ENCODE measurements around the gene VPS25.
"Not testable (repeated sequence)": the region's sequence is repeated elsewhere in the genome, so short reads cannot be mapped to it uniquely, and the experiment has no call there.

VPS25 gene

DNA sequence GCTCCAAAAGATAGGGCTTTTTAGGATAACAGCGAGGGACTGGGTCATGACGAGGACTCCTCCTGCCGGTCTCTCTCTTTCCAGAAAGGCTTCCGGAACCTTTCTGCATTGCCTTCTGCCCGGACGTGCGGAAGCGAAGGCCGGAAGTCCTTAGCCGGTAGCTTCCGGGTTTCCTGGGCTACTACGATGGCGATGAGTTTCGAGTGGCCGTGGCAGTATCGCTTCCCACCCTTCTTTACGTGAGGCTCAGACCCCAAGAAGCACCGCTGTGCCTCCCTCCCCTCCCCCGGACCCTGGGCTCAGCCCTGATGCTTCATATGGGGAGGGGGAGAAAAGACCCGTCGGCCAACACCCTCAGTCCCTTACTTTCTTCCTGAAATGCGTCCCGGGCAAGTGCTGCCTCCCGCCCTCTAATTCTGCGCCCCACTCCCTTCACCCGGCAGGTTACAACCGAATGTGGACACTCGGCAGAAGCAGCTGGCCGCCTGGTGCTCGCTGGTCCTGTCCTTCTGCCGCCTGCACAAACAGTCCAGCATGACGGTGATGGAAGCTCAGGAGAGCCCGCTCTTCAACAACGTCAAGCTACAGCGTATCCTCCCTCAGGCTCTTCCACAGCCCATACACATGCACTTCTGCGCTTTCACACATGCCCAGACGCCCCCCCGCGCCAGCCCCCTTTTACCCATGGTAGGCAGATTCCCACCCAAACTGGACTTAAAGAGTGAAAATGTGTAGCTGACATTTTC, at the start of gene VPS25:
Gene VPS25 (plus strand): TSS at position 160 of the 746 bp plus-strand sequence. CDS start 27 bp downstream, at position 187.
- peak; percentile 62 to 64 for DNase-seq (ENCODE audit: low read depth in 2 of 2)

DNA sequence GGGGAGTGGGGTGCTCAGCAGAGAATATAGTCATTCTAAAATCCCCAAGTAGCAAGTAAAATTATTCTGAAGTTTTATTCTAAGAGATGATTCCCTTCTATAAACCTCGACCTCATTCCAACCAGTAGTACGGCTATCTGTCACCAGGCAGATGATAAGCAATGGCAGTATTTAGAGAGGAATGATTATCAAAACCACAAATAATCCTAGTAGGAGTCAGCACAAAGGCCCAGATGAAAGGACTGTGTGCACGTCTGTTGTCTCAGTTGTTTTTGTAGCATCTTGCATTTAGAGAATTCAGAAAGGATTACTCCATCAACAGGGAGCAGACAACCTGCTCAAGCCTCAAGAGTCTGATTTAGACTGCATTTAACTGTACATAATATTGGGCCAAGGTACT, 49.6 kb upstream of the VPS25 start:
- DNase-seq (ENCODE audit: low read depth in 2 of 2): no peak

DNA sequence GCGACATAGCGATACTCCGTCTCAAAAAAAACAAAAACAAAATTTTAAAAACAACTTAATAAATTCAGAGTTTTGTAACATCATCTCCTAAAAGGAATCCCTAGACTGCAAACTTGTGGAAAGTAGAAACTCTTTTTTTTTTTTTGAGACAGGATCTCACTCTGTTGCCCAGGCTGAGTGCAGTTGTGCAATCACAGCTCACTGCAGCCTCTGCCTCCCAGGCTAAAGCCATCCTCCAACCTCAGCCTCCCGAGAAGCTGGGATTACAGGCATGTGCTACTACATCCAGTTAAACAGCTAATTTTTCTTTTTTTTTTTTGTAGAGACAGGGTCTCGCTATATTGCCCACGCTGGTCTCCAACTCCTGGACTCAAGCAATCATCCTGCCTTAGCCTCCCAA, 48.1 kb upstream of the VPS25 start:
- DNase-seq (ENCODE audit: low read depth in 2 of 2): no peak

DNA sequence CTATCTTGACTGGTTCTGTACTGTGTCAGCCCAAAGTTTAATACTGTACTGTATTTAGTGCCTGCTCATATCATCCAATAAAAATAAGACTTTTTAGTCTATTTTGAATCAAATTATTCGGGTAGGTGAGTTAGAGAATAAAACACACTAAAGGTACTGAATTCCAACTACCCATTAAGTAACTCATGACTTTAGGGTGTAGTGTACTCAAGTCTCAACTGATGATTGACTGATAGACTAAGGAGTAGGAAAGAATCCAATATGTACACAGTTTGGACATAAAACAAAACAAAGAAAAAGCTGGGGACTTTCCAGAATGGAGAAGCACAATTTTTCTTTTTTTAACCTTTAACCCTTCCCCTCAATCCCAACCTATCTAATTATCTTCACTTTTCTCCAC, 32.5 kb upstream of the VPS25 start:
- no peak for DNase-seq (ENCODE audit: low read depth in 2 of 2)

DNA sequence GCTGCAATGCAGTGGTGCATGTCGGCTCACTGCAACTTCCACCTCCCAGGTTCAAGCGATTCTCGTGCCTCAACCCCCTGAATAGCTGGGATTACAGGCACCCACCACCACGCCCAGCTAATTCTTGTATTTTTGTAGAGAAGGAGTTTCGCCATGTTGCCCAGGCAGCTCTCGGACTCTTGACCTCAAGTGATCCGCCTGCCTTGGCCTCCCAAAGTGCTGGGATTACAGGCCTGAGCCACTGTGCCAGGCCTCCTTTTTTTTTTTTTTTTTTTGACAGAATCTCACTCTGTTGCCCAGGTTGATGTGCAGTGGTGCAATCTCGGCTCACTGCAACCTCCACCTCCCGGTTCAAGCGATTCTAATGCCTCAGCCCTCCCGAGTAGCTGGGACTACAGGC, 30.3 kb upstream of the VPS25 start:
- not testable (repeated sequence) for DNase-seq (ENCODE audit: low read depth in 2 of 2)

DNA sequence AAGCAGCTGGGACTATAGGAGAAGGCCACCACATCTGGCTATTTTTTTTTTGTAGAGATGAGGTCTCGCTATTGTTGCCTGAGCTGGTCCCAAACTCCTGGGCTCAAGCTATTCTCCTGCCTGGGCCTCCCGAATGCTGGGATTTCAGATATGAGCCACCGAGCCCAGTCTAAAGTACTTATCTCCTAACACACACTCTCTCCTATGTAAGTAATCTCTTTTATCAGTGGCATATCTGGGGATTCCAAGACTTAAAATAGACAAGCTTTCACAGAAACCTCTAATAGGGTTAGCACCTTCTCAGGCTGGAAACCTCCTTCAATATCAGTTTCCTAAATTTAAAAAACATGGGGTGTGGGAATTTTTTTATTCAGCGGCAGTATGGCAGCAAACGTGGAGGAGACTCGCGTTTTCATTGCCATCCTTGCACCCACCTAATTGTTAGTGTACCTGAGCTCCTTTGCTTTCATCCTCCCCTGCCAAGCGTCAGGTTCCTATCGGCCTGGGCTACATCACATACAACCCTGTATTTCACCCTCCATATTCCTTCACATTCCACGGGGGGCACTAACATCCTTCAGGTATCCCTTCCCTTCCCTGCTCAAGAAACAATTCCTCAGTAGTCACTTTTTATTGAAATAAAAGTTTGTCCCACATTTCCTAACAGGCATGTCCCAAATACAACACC, 29.5 kb upstream of the VPS25 start:
- no peak for DNase-seq (ENCODE audit: low read depth in 2 of 2)

DNA sequence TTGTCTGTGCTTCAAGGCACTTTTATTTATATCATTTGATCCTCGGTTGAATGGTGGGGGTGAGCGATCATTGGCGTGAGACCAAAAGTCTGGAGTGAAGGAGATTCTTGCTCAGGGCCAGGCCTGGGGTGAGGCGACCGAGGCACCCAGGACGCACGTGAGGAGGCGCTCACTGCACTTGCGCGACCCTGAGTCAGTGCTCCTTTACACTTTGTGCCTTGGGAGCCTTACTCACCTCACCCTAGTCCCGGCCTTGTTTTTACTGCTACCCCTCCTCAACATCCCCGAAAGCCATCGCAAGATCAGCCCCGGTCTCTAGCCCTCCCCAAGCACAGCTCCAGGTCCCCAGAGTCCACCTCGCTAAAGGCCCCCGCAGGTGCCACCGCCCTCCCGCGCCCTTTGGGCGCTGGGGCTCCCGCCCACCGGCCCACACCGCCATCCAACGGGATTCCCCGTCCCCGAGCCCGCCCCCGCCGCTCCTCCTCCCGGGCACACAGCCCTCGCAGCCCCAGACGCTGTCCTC, 28.9 kb upstream of the VPS25 start:
- DNase-seq (ENCODE audit: low read depth in 2 of 2): no peak

DNA sequence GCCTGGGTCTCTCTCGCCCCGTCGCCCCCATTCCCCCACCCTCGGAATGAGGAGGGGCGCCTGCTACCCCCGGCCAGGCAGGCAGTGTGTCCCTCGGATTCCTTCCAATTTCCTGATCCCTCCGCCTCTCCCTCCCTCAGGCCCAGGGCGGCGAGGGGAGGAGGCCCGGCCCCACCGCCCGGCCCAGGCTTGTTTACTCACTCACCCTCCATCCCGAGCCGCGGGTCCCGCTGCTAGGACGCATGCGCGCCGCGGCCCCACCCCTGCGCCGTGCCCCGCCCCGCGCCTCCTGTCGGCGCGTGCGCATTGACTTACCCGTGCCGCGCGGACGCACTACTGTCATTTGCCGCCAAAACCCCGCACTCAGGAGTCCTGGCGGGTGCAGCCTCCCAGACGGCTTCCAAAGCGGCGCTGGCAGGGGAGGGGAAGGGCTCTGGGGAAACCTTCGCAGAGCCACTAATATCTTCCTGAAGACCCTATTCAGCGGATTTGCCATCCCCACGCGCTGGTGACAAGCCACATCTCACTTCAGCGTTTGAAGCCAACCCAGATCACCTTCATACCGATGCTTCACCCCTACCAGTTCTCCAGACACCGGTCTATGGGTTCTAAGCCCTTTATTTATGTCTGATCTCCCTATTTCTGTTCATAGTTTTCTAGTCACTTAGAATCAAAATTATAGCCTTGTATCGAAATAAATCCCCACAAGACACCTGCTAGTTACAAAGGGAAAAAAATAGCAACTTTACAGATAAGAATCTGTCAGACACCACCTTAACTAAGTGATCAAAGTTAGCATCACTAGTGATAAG, 28.2 kb upstream of the VPS25 start, which contains the start of gene EZH1:
Gene EZH1 (minus strand): TSS at position 235 of the 812 bp plus-strand sequence. CDS start 16,099 bp downstream, outside the sequence.
- DNase-seq (ENCODE audit: low read depth in 2 of 2): peak; percentile 75 to 77

DNA sequence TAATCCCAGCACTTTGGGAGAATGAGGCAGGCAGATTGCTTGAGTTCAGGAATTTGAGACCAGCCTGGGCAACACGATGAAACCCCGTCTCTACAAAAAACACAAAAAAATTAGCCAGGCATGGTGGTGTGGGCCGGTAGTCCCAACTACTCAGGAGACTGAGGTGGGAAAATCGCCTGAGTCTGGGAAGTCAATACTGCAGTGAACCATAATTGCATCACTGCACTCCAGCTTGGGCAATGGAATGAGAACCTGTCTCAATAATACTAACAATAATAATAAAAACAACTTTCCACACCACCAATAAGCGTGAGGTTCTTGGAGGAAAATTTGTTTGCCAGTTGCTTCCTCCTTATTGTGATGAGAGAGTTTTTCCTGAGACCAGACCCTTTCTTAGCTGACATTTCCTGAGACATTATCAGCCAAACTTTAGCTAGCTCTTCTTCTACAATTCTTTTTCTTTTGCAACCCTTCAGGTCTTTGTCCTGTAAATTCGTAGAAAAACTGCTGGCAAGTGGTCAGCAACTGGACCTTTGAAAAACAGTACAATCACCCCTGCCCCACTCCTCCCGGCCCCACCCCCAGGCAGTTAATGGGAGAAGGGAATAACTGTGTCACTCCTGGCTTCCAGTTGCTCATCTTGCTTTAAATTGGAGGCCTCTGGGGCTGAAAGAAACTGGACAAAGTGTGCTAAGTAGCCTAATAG, 24.9 kb upstream of the VPS25 start:
- no peak for DNase-seq (ENCODE audit: low read depth in 2 of 2)

DNA sequence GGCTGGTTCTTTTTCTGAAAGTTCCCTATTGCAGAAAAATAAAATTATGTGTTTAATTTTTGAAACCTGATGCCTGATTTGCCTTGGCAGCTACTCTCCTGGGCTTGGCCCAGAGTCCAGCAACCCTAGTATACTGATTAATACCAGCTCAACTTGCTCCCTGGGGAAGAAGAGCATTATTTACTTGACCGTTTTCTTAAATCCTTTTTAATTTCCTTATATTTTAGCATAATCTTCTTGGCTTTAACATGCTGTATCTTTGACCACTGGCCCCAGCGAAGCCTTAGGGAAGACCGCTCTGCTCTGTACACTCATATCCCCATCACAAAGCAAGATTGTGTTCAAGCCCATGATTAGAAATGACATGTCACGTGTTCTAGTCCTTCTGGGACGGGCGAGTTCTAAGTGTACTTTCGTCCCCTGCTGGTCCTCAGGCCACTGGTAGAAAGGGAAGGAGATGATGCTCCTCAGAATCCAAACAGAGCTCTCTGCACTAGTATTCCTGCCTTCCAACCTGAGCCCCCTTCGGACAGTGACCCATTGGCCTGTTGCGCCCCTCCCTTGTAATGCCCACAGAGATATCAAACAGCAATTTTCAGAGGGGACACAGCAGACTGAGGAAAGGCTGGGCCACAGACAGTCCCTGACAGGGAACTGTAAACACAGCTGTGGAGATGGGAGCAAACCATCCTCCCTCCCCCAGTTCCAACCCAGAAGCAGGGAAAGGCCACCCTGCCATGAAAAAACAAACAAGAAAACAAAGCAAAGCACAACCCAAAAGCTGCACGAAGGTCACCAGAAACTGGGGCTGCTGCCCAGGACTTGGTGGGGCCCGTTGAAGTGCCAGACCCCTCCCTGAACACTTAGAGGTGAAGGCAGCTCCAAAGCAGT, 24.1 kb upstream of the VPS25 start:
- DNase-seq (ENCODE audit: low read depth in 2 of 2): no peak

DNA sequence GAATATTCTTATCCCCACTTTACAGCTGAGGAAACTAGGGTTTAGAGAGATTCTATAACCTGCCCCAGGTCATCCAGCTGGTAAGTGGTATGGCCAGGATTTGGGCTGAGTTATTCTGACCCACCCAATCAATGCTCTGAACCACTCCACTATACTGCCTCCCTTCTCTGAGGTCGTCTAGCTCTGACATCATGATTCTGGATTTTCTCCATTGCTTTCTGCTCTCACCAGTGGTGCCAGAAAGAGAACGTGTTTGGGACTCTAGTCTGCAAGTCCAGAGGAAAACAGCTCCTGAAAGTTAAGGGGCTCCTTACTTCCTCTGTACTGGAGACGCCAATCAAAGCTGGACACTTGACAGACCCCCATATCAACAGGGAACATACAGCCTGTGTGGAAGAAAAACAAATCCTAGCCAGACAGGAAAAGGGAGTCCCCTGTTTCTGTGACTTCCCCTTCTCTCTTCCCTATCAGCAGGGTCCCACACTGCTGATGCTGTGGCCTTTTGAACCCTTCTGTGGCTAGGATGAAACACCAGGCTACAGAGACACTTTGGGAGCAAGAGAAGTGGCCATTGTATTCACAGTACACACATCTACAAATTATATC, 22.4 kb upstream of the VPS25 start:
- no peak for DNase-seq (ENCODE audit: low read depth in 2 of 2)

DNA sequence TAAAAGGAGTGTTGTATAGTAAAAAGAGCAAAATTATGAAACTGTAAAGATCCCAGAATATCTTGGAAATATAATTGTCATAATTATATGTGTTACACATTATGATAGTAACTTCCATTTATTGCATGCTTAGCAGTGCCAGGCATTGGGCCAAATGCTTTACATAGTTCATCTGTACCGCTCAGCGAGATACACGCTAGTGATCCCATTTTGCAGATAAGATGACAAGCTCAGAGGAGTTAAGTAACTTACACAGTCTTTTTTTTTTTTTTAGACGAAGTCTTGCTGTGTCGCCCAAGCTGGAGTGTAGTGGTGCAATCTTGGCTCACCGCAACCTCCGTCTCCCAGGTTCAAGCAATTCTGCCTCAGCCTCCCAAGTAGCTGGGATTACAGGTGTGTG, 21.6 kb upstream of the VPS25 start:
- no peak for DNase-seq (ENCODE audit: low read depth in 2 of 2)

DNA sequence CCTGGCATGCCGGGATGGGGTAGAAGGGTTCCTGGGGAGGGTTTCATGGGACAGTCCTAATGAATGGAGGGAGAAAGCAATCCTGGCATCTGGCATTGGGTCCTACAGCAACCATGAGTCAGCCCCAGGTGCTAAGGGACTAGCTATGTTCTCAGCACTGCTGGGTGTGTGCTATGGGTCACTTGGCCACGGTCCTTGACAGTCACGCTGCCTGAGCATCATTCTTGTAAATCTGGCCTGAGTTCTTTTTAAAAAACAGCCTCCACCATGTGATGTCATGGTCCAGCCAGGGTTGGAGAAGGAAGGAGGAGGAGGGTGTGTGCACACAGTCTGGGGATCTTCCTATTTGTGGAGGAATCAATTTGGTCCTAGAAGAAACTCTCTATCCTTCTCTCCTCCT, 18.5 kb upstream of the VPS25 start:
- DNase-seq (ENCODE audit: low read depth in 2 of 2): no peak

DNA sequence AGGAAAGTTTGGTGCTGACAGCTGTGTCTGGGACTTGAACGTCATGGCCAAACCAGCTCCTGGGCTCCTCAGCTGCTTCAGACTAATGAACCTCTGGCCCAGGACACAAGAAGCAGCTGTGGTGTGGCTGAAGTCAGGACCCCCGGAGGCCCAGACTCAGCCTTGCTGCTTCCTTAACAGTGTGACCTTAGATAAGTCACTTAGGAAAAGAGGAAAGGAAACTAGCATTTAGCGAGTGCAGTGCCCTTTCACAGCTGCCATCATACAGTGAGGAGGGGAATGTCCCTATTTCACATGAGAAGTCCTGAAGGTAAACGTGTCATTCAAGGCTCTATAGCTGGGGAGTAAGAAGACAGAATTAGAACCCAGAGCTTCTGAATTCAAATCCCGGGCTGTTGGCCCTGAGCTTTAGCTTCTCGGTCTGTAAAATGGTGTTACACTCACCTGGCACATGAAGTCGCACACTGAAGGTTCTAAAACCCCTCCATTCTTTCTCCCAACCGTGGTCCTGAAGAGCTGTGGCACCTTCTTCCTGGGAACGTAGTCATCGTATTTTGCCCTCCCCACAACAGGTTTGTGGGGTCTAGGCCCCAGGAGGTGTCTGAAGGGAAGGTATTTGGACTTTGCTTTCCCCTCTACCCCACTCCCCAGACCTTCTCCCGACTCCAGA, 13.1 kb upstream of the VPS25 start:
- no peak for DNase-seq (ENCODE audit: low read depth in 2 of 2)

DNA sequence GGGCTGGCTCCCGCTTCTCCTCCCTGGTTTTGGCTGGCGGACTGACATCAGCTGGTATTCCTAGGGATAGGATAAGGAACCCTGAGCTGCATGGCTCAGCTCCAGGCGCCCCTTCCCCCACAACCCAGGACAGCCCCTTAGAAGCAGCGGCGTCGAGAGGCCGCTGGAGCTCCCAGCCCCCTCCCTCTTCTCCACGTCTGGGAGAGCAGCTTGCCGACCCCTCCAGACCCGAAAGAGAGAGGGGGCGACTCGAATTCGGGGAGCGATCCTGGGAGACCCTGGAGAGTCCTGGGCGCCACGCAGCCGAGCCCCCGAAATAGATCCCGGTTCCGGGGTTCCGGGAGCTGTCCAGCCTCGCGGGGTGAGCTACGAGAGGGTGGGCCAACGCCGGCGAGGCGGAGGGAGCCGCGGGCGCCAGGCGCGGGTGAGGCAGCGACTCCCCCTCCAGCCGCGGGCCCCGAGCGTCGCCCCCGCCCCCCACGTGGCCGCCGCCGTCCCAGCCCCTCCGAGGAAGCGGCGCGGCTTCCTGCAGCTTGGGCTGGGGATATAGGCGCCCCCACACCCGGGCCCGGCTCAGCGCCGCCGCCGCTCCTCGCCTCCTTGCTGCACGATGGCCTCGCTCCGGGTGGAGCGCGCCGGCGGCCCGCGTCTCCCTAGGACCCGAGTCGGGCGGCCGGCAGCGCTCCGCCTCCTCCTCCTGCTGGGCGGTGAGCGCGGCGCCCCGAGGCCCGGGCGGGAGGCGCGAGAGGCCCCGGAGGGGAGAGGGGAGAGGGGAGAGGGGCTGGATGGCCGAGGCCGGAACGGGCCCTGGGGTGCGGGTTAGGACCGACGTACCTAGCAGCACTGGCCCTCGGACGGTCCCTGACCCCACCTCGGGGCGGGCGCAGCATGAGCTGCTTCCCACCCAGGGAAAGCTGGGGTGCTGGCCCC, 12.3 kb upstream of the VPS25 start, which contains the start of gene RAMP2:
Gene RAMP2 (plus strand): TSS at position 576 of the 930 bp plus-strand sequence. CDS start 35 bp downstream, at position 611.
- DNase-seq (ENCODE audit: low read depth in 2 of 2): no peak

DNA sequence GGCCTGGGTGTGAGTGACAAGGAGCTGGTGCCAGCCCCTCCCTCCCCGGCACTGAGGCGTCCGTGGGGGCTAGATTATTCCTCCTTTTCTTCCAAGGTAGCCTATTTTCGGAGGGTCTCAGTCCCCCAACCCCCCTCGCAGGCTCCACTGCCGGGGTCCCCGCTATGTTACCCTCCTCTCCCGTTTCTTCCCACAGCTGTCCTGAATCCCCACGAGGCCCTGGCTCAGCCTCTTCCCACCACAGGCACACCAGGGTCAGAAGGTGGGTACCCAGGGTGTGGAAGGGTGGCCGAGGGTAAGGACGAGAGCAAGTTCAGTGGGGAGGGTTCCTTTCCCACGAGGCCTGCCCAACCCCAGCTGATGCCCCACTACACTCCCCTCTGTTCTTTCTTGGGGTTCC, 11.6 kb upstream of the VPS25 start:
- DNase-seq (ENCODE audit: low read depth in 2 of 2): no peak

DNA sequence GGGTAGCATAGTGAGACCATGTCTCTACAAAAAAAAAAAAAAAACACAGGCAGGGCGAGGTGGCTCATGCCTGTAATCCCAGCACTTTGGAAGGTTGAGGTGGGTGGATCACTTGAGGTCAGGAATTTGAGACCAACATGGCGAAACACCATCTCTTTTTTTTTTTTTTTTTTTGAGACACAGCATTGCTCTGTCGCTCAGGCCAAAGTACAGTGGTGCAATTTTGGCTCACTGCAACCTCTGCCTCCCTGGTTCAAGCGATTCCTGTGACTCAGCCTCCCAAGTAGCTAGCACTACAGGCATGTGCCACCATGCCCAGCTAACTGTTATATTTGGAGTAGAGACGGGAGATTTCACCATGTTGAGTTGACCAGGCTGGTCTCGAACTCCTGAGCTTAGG, 7.1 kb upstream of the VPS25 start:
- DNase-seq (ENCODE audit: low read depth in 2 of 2): no peak

DNA sequence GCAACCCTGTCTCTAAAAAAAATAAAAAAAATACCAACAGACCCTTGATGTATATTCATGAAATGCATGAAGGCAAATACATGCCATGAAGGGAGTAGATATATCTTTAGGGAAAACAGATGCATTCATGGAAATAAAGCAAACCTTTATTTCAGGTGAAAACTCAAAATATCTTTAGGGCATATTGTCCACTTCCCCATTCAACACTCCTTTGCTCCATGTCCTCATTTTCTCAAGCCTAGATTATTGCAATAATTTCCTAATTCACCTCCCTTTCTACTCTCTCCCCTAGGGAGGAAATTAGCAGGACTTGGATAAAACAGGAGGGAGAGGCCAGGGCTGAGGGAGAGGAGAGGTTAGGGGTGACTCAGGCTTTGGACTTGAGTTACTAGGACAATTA, 5.7 kb upstream of the VPS25 start:
- DNase-seq (ENCODE audit: low read depth in 2 of 2): no peak
